ENCODE data around the gene ATXN7L1.

The ATXN7L1 gene

DNA sequence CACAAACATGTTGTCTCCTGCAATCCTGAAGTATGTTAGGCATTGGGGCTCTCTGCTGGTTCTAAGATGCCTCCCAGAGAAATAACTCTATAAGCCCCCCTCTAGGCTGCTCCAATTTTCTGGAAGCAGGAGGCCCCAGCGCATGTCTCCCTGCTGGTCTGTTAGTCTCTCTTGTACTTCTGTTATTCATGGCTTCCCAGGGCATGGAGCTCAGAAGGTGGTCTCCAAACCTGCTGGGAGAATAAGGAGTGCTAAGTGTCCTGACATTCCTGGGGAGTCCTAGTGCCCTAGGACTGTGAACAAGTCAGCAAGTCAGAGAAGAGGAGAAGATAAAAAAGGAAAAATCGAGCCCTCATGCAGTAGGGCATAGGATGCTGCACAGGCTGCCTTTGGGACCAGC, 224.6 kb downstream of the ATXN7L1 start:
- DNase-seq (ENCODE audit: extremely low read depth, low read depth), result no peak
- H3K4me3 ChIP-seq (replicated peaks; ENCODE audit: low read depth, low read length), result no peak overlapping the region
- TF ChIP-seq, protein P1, sequence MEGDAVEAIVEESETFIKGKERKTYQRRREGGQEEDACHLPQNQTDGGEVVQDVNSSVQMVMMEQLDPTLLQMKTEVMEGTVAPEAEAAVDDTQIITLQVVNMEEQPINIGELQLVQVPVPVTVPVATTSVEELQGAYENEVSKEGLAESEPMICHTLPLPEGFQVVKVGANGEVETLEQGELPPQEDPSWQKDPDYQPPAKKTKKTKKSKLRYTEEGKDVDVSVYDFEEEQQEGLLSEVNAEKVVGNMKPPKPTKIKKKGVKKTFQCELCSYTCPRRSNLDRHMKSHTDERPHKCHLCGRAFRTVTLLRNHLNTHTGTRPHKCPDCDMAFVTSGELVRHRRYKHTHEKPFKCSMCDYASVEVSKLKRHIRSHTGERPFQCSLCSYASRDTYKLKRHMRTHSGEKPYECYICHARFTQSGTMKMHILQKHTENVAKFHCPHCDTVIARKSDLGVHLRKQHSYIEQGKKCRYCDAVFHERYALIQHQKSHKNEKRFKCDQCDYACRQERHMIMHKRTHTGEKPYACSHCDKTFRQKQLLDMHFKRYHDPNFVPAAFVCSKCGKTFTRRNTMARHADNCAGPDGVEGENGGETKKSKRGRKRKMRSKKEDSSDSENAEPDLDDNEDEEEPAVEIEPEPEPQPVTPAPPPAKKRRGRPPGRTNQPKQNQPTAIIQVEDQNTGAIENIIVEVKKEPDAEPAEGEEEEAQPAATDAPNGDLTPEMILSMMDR (IDR thresholded peaks at IDR 0.05; ENCODE audit: low read depth, low read length, missing control alignments), result no peak

DNA sequence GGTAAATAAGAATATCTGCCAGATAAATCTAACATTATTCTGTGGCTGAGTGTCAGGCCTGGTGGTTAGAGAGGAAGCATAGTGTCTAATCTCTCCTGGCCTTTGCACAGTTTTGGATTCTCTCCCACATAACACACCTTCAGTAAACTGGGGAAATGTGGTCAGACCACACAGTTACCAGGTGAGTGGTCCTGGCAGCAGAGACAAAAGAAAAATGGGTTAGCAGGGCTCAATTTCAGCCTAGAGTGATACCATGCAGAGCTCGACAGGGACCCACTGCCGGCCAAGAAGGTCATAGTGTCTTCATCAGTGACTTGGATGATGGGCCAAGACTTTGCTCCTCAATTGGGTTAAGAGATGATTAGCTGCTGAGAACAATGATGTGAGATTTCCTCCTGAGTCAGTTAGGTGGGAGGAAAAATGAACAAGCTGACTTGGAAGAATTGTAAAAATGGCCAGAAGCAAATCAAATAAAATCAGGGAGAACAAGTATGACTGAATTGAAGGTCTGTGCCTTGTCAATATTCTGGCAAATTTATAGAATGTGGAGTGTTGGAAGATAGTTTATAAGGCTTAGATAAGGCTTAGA, 225.9 kb downstream of the ATXN7L1 start:
- TF ChIP-seq, protein P1 (IDR thresholded peaks at IDR 0.05; ENCODE audit: low read depth, low read length, missing control alignments), result no peak

DNA sequence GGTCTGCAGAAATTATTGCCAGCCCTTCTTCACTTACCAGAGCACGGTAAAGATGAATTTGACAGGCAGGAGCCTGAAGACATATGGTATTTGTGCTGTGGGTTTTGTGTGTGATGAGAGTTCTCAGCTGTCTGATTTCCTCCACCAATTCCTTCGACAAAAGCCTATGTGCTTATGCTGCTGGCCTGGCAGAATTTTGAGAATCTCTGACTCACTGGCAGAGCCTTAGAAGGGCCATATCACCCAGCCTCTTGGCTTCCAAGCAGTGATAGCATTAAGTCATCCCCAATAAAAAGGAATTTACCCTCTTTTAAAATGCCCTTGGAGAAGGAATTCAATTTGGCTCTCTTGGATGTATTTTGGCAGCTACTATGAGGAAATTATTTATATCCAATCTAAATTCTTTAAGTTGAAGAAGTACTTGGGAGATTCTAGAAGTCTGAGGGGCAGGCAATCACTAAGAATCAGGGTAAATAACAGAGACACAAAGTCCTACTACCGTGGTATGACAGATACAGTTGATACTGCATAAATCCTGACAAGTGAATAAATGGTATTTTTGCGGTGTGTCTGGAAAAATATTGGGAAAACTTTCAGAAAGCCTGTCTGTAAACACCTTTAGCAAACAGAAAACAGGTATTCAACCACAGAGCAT, 226.5 kb downstream of the ATXN7L1 start:
- no peak for DNase-seq (ENCODE audit: extremely low read depth, low read depth)
- TF ChIP-seq, protein P1 (IDR thresholded peaks at IDR 0.05; ENCODE audit: low read depth, low read length, missing control alignments), result no peak

More for the DNA sequence above, 225.9 kb downstream of the ATXN7L1 start:
- no peak for DNase-seq (ENCODE audit: extremely low read depth, low read depth)
- H3K4me3 ChIP-seq (replicated peaks; ENCODE audit: low read depth, low read length), result no peak overlapping the region

DNA sequence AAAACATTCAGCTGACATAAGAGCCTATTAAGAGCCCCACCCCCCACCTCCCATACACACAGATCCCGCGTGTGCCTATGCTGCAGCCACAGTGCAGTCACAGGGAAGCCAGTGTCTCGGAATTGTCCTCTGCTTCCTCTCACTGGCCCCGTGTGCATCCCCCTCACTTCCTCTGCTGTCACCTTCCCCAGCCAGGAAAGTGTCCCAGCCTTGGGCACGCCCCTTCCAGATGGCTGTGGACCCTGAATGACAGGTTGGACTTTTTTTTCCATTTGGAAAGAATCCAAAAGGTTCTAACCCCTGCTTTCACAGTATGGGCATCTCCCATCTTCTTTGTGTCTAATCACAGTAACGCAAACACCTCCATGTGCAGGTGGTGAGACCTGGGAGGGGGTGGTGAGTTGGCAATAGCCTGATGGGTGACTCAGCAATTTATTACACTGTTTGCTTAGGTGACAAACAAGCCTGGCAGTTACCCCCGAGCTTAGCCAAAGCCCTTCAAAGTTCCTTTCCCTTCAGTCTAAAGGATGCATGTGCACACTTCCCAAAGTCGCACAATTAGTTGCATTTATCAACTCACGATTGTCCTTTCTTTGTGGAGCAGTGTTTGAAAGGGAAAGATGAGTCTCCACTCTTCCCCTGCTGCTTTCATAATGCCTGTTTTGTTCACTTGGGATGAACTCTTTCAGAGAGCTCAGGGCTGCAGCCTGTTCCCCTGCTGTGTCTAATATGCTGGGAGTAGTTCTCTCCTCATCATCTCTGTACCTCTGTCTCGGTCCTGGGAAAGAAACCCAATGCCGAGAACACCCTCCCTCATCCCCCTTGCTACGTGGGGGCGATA, 227.6 kb downstream of the ATXN7L1 start:
- TF ChIP-seq, protein P1 (IDR thresholded peaks at IDR 0.05; ENCODE audit: low read depth, low read length, missing control alignments), result no peak
- H3K4me3 ChIP-seq (replicated peaks; ENCODE audit: low read depth, low read length), result no peak overlapping the region
- DNase-seq (ENCODE audit: extremely low read depth, low read depth), result no peak

More for the DNA sequence above, 226.5 kb downstream of the ATXN7L1 start:
- H3K4me3 ChIP-seq (replicated peaks; ENCODE audit: low read depth, low read length), result no peak overlapping the region

DNA sequence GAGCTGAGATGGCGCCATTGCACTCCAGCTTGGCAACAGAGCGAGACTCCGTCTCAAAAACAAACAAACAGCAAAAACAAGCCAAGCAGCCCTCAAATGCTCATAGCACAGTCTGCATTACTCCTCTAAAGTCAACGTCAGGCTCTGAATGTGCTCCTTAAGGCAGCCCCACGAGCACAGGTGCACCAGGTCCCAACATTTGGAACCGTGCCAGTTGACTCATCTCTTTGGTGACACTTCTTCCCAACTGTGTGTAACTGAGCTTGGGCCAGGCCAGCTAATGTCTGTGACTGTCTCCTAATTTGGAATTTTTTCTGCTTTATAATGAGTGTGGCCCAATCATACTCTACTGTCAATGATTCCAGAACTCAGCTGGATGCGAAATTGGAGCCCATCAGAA, 228.8 kb downstream of the ATXN7L1 start:
- H3K4me3 ChIP-seq (replicated peaks; ENCODE audit: low read depth, low read length), result no peak overlapping the region
- TF ChIP-seq, protein P1 (IDR thresholded peaks at IDR 0.05; ENCODE audit: low read depth, low read length, missing control alignments), result no peak
- no peak for DNase-seq (ENCODE audit: extremely low read depth, low read depth)

DNA sequence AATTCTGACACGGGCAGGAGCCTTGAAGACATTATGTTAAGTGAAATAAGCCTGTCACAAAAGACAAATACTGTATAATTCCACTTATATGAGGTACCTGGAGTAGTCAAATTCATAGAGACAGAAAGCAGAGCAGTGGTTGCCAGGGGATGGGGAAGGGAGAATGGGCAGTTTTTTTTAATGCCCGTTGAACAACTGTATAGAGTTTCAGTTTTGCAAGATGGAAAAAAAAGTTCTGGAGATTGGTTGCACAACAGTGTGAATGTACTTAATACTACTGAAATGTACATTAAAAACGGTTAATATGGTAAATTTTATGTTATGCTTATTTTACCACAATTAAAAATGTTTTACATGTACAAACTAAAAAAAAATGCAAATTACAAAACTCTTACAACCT, 231.5 kb downstream of the ATXN7L1 start:
- DNase-seq (ENCODE audit: extremely low read depth, low read depth), result no peak
- TF ChIP-seq, protein P1 (IDR thresholded peaks at IDR 0.05; ENCODE audit: low read depth, low read length, missing control alignments), result no peak
- H3K4me3 ChIP-seq (replicated peaks; ENCODE audit: low read depth, low read length), result no peak overlapping the region

Measured in HFF-Myc (cell line).